Hematopoietic multipotent progenitor cell treated with erythropoietin and hydrocortisone succinate and interleukin-3 and kit ligand, for 6 days (in vitro differentiated cells): ENCODE measurements around the gene PCID2.

Experiments used
- DNase-seq: peaks from one replicate; pipeline ENCODE4 v3.0.0-alpha.2; 2015

The PCID2 gene

GRCh38 chr13:113186061-113186900 lies 22.2 kb downstream of the PCID2 start:
- no peak for DNase-seq

DNA sequence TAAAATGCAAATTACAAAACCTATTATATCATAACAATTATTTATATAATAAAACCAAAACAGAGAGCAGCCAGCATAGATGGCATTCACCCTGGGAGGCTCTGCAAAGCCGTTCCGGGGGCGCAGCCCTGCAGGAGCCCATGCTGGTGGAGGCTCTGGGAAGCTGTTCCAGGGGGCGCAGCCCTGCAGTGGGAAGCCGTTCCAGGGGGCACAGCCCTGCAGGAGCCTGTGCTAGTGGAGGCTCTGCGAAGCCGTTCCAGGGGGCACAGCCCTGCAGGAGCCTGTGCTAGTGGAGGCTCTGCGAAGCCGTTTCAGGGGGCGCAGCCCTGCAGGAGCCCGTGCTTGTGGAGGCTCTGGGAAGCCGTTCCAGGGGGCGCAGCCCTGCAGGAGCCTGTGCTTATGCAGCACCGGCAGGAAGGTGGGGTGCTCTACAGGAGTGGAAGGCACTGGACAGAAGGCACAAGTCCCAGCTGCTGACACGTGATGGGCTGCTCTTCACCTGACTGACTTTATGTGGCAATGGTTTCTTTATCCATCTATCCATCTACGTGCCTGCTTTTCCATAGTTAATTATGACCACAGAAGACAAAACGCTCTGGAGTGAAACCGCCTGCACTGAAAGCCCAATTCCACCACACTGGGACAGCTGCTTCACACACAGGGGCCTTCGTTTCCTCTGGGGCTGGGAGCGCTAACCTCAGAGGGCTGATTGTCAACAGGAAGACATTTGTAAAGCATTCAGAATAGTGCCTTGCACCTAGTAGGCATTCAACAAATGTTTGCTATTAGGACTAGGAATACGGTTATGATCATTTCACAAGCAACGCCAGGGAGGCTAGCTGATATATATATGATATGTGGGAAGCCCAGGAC lies 23.7 kb downstream of the PCID2 start:
- DNase-seq: no peak

DNA sequence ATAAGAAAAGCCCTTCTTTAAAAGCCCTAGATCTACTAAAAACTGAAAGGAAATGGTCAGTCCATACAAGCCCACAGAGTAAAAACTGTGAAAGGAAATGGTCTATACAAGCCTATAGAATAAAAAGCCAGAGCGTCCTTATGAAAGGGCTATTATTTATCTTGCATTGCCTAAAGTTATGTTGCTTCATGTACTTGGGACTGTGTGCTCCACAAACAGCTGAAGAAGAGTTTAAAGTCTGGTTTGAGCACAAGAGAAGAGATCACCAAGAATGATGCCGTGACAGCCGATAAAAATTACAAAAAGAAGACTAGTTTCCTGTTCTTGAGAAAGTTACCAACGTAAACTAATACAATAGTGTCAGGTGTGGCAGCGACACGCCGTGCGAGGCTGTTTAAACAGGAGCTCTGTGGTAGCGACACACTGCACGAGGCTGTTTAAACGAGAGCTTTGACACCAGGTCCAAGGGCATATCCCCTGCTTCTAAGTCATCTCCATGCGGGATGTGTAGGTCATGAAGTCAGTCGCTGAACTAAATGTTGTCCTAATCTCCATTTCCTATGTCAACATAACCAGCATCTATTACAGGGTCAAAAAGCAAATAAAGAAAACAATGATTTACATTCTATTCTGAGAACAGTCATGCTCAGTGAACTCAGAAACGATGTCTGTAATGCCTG lies 24.9 kb downstream of the PCID2 start:
- no peak for DNase-seq

GRCh38 chr13:113182046-113182445 lies 26.4 kb downstream of the PCID2 start:
- no peak for DNase-seq

DNA sequence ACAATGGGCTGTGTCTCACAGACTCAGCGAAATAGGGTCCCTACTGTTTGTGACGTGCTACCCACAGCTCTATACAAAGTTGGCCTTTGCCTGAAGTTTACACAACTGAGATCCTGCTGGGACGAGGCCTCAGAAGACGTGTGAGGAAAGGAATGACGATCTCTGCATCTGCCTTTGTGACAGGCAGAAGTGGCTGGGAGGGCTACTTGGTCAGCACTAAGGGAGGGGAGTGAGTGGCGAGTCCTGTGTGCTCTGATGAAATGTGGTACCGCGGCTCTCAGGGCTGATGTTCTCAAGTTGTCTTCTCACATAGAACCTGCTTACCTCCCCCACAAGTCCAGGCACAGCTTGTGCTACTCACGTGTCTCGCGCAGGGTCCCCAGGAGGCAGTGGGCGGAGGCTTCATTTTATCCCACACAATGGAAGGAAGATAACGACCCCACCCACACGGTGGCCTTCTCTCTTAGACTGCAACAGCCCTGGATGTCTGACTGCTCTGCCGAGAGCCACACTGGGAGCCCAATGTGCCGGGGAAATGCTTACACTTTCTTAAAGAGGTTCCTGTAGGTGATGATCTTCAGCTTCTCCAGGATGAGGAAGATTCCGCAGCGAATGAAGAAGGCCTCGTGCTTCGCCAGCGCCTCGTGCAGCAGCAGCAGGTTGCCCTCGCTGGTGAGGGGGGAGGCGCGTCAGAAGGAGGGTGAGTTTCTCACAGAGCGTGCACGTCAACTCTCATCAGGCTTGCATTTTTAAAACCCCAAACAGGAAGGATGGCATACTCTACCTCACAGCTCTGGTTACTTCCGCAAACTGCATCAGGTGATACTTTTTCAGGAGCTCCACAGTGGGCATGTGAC lies 28.9 kb downstream of the PCID2 start:
- peak; percentile 82 for DNase-seq

- DNase-seq: no peak
These were observed 29.6 kb downstream of the PCID2 start for GRCh38 chr13:113178896-113179167.

GRCh38 chr13:113178070-113178895 lies 30.2 kb downstream of the PCID2 start:
- no peak for DNase-seq

GRCh38 chr13:113176822-113177221 lies 31.6 kb downstream of the PCID2 start:
- no peak for DNase-seq

DNA sequence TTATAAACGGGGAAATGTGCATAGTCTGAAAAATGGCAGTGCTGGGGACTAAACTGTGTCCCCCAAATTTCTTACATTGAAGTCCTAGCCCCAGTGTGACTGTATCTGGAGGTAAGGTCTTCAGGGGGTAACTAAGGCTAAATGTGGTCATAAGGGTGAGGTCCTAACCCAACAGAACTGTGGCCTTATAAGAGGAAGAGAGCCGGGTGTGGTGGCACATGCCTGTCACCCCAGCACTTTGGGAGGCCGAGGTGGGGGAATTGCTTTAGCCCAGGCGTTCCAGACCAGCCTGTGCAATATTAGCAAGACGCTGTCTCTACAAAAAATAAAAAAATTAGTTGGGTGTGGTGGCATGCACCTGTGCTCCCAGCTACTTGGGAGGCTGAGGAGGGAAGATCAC lies 32.2 kb downstream of the PCID2 start:
- DNase-seq: peak; percentile 87

DNA sequence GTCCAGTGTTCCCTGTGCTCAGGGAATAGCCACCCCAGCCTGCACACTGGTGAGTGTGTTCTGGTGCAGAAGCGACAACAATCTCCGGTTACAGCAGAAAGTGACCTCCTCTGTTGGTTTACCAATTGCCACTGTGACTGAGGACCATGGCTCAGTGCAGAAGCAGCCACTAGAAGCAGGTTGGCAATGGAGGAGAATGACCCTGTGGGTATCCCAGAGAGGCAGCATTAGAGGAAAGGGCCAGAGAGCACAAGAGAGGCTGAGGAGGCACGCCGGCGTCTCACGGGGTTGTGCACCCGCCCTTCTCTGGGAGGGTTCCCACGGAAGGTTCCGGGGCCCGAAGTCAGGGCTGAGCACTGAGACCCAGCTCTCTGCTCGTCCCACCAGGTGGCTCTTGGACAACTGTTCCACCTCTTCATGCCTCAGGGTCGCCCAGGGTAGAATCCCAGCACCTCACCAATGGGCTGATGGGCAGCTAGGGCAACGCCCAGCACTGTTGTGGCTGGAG lies 36.0 kb downstream of the PCID2 start:
- DNase-seq: no peak

DNA sequence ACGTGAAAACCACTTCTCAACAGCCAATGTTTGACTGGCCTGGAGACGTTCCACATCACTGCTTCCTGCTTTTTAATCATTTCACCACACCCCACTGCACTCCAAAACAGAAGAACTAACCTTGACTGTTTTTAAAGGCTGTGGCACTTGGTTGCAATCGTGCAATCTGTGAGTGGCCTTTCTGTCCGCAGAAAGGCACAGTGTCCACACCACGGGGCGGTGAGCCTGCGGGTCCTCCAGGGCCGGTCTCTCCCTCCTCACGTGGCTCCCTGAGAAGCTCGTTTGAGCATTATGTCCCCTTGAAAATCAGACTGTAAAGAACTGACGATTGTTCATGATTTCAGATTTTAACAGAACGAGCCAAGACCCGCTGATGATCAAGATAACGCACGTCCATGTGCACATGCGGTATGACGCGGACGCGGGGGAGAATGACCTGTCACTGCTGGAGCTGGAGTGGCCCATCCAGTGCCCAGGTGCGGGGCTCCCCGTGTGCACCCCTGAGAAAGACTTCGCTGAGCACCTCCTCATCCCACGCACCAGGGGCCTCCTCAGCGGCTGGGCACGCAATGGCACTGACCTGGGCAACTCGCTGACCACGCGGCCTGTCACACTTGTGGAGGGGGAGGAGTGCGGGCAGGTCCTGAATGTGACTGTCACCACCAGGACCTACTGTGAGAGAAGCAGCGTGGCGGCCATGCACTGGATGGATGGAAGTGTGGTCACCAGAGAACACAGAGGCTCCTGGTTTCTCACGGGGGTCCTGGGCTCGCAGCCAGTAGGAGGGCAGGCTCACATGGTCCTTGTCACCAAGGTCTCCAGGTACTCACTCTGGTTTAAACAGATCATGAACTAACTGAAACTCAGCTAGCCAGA lies 37.0 kb downstream of the PCID2 start:
- DNase-seq: no peak

DNA sequence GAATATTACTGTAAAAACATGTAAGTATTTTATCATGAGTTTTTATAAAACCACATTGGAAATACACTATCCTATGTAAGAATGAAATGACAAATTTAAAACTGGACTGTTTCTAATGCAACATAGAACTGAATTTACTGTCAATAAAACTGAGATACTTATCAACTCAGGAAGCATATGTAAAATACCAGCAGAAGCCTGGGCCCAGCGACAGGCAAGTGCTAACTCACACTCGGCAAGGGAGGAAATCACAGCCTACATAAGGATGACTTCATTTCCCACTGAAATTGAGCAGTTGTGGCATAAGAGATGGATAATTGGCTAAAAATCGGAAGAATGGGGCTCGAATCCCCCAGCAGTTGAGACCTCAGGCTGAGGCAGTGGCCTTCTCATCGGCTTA lies 38.0 kb downstream of the PCID2 start:
- no peak for DNase-seq

- no peak for DNase-seq
These were observed 38.9 kb downstream of the PCID2 start for GRCh38 chr13:113169277-113170272.

- no peak for DNase-seq
These were observed 40.3 kb downstream of the PCID2 start for GRCh38 chr13:113168211-113168610.

- no peak for DNase-seq
These were observed 40.9 kb downstream of the PCID2 start for GRCh38 chr13:113167575-113167974.

DNA sequence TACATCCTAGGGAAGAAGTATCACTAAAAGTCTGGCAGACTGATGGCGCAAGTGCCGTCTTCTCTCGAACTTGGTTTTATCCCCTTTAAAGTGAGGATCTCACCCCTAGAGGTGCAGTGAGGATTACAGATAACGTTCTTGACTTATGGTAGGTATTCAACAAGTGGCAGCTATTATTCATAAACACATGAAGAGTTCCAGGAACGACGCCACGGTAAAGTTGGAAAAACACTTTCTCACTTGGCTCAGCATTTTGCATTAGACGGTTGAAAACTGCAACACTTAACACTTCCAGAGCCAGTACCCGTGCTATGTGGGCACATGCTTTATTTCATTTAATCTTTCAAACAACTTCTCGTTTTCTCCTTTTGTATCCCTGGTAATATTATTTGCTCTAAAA lies 41.3 kb downstream of the PCID2 start:
- DNase-seq: no peak

DNA sequence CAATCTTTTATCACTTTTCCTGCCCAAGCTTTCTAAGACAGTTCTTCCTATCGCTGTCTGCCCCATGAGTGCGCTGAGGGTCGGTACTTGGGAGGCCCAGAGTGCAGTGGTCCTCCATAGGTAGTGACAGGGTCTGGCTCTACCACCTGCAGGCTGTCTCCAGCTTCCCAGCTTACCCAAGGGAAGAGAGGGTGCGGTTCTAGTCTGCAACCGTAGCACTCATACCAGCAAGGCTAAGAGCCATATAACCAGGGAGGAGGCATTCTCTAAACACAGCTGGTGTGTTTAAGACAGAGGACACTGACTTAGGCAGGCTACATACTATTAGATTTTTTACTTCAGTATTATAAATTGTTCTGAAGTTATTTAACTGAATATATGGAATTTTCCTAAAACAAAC lies 41.8 kb downstream of the PCID2 start:
- no peak for DNase-seq

GRCh38 chr13:113166266-113166665 lies 42.2 kb downstream of the PCID2 start:
- DNase-seq: no peak

DNA sequence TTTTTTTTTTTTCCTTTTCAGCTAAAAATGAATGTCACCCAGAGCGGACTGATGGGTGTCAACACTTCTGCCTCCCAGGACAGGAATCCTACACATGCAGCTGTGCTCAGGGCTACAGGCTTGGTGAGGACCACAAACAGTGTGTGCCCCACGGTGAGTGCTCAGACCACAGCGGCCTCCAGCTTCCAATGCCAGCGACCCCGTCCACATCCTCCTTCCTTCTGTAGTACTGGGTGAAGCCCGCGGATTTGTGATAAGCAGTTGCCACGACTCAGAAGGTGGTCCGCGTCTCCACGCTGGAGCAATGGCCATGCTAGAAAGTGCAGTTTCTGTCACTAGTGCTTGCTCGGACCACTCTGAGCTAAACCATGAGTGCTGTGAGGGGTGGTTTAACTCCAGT lies 44.0 kb downstream of the PCID2 start:
- DNase-seq: peak; percentile 37
